Panc1 (cell line): ENCODE measurements around the gene NR2E1. TPM values are rescaled to one million over a fixed set of nuclear protein-coding genes. Genes with fewer than 3 reads are reported as not detected.

ENCODE experiments used
- ATAC-seq: fragments of 200-7000 bp; cut with Tn5 transposase; 2 replicates; pipeline ENCODE4 v1.9.1; 2020; ENCODE audit warnings: mild to moderate bottlenecking, moderate library complexity
- BruUV-seq: library from RNA; stranded (reverse); fragments of 400-500 nt; replicated peaks from 2 replicates; lab custom pipeline; 2021; lab: Mats Ljungman, UMichigan
- CTCF ChIA-PET: fragments of 300-600 bp; sonication (Branson Sonifier 250); formaldehyde crosslinking; loops from one replicate; lab custom pipeline; 2022; ENCODE audit warnings: antibody characterized with exemption; lab: Charles Lee
- POLR2A ChIA-PET: fragments of 300-600 bp; sonication (Branson Sonifier 250); formaldehyde crosslinking; loops from one replicate; lab custom pipeline; 2022; ENCODE audit warnings: antibody characterized with exemption; lab: Charles Lee
- DNase-seq: peaks from one replicate; pipeline ENCODE4 v3.0.0-alpha.2; 2010; ENCODE audit warnings: low read depth, low spot score
- H3K27ac ChIP-seq: 2 replicates; pipeline ENCODE4 v1.5.1; 2011; ENCODE audit warnings: mild to moderate bottlenecking, low read length, inconsistent platforms
- H3K27me3 ChIP-seq: fragments of 200-500 bp; sonication (Bioruptor generic); 2 replicates; pipeline ENCODE4 v1.6.0; 2014; ENCODE audit warnings: low read length, inconsistent platforms; ENCODE audit not compliant: control insufficient read depth, insufficient read depth
- H3K36me3 ChIP-seq: fragments of 200-500 bp; sonication (Bioruptor generic); 2 replicates; pipeline ENCODE4 v1.5.1; 2014; ENCODE audit warnings: inconsistent platforms, mild to moderate bottlenecking, low read length, moderate library complexity; ENCODE audit not compliant: control insufficient read depth, insufficient read depth
- H3K4me1 ChIP-seq: 2 replicates; pipeline ENCODE4 v1.5.1; 2011; ENCODE audit warnings: inconsistent platforms, mild to moderate bottlenecking, low read length, moderate library complexity; ENCODE audit not compliant: control insufficient read depth, insufficient read depth
- H3K4me3 ChIP-seq, 2 experiments: 2 replicates each; pipeline ENCODE4 v1.5.1; 2011 to 2012; ENCODE audit warnings: low read depth in 2 of 2, low read length in 2 of 2, mild to moderate bottlenecking in 2 of 2, inconsistent platforms in 1 of 2, moderate library complexity in 1 of 2
- H3K9me3 ChIP-seq: fragments of 200-500 bp; sonication (Bioruptor generic); 2 replicates; pipeline ENCODE4 v1.5.1; 2014; ENCODE audit warnings: low read depth, mild to moderate bottlenecking, inconsistent platforms, low read length, moderate library complexity; ENCODE audit not compliant: control insufficient read depth, insufficient read depth
- POLR2AphosphoS5 ChIP-seq: IDR thresholded peaks from 2 replicates; pipeline ENCODE4 v1.6.1; 2012; ENCODE audit warnings: mild to moderate bottlenecking, low read depth, low read length, moderate library complexity
- SIN3A ChIP-seq: IDR thresholded peaks from 2 replicates; pipeline ENCODE4 v1.6.1; 2012; ENCODE audit warnings: low read depth, mild to moderate bottlenecking, low read length, moderate library complexity, borderline replicate concordance; ENCODE audit not compliant: insufficient read depth
- TCF7L2 ChIP-seq: IDR thresholded peaks from 2 replicates; pipeline ENCODE4 v1.6.1; 2011; ENCODE audit warnings: mild to moderate bottlenecking, low read depth, low read length, inconsistent platforms
- in situ Hi-C: cut with HindIII; loops from 2 replicates; pipeline ENCODE4 v1.10.0; 2016; ENCODE audit warnings: low sequenced_read_pairs, low pct_unique_long_range_greater_than_20kb
- intact Hi-C: fragments of 100-400 bp; cut with micrococcal nuclease; formaldehyde crosslinking; loops from one replicate; pipeline ENCODE4 v1.10.0; 2022; ENCODE audit not compliant: unreplicated experiment
- total RNA-seq: library from RNA; stranded (reverse); gene quantifications from one replicate; pipeline ENCODE4 v1.2.1, GENCODE V29; 2021; ENCODE audit not compliant: unreplicated experiment
- TF ChIP-seq, protein P1 (sequence below), 2 experiments: IDR thresholded peaks; 2 replicates each; pipeline ENCODE4 v1.6.1; 2011 to 2012; ENCODE audit warnings: low read depth in 2 of 2, control low read depth in 1 of 2, low read length in 1 of 2, mild to moderate bottlenecking in 1 of 2, moderate library complexity in 1 of 2; ENCODE audit not compliant: insufficient read depth in 1 of 2
- TF ChIP-seq, protein P2 (sequence below): fragments of 450-650 bp; IDR thresholded peaks from 2 replicates; pipeline ENCODE4 v1.5.1; 2017; ENCODE audit warnings: mild to moderate bottlenecking

Gene NR2E1
- total RNA-seq, 1 experiment from 2014 or later = 0.13 TPM

DNA sequence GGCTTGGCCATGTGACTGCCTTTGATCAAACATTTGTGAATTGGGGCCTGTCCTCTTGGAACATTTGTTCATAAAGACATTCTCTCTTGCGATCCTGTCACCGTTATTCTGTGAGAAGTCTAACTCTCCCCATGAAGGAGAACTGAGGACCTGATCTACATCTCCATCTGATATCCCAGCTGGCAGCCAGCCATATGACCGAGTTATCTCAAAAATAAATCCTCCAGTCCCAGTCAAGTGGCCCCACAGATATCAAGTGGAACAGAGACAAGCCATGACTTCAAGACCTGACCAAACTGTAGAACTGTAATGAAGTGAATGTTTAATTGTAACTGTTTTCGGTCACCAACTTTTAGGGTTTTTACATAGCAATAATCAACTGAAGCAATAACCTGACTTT is 69.3 kb downstream of the NR2E1 start:
- in situ Hi-C loops (no loop called here), intact Hi-C loops (loop anchor here (10.0 kb wide), 1 partner anchor 120 kb away; no protein-coding TSS in a partner anchor)
- BruUV-seq = no TSS peak
- ChIA-PET POLR2A (no interaction called here), CTCF (no interaction called here)
- TF ChIP-seq POLR2AphosphoS5 (no peak), TCF7L2 (no peak), SIN3A (no peak)
- TF ChIP-seq, protein P1, sequence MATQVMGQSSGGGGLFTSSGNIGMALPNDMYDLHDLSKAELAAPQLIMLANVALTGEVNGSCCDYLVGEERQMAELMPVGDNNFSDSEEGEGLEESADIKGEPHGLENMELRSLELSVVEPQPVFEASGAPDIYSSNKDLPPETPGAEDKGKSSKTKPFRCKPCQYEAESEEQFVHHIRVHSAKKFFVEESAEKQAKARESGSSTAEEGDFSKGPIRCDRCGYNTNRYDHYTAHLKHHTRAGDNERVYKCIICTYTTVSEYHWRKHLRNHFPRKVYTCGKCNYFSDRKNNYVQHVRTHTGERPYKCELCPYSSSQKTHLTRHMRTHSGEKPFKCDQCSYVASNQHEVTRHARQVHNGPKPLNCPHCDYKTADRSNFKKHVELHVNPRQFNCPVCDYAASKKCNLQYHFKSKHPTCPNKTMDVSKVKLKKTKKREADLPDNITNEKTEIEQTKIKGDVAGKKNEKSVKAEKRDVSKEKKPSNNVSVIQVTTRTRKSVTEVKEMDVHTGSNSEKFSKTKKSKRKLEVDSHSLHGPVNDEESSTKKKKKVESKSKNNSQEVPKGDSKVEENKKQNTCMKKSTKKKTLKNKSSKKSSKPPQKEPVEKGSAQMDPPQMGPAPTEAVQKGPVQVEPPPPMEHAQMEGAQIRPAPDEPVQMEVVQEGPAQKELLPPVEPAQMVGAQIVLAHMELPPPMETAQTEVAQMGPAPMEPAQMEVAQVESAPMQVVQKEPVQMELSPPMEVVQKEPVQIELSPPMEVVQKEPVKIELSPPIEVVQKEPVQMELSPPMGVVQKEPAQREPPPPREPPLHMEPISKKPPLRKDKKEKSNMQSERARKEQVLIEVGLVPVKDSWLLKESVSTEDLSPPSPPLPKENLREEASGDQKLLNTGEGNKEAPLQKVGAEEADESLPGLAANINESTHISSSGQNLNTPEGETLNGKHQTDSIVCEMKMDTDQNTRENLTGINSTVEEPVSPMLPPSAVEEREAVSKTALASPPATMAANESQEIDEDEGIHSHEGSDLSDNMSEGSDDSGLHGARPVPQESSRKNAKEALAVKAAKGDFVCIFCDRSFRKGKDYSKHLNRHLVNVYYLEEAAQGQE (IDR thresholded peaks at IDR 0.05; ENCODE audit: insufficient read depth in 1 of 2, low read depth in 2 of 2, low read length in 1 of 2) = no peak
- TF ChIP-seq, protein P2, sequence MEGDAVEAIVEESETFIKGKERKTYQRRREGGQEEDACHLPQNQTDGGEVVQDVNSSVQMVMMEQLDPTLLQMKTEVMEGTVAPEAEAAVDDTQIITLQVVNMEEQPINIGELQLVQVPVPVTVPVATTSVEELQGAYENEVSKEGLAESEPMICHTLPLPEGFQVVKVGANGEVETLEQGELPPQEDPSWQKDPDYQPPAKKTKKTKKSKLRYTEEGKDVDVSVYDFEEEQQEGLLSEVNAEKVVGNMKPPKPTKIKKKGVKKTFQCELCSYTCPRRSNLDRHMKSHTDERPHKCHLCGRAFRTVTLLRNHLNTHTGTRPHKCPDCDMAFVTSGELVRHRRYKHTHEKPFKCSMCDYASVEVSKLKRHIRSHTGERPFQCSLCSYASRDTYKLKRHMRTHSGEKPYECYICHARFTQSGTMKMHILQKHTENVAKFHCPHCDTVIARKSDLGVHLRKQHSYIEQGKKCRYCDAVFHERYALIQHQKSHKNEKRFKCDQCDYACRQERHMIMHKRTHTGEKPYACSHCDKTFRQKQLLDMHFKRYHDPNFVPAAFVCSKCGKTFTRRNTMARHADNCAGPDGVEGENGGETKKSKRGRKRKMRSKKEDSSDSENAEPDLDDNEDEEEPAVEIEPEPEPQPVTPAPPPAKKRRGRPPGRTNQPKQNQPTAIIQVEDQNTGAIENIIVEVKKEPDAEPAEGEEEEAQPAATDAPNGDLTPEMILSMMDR = no peak
- Histone ChIP-seq H3K9me3 (no peaks in the 10 kb centered on the region), H3K4me1 (no peaks in the 10 kb centered on the region), H3K27ac (no peak overlapping the region), H3K4me3 (no peak overlapping the region), H3K27me3 (no peaks in the 10 kb centered on the region), H3K36me3 (no peaks in the 10 kb centered on the region; the same call in 1 of the 2 replicates)
- ATAC-seq = no peak
- no peak for DNase-seq

DNA sequence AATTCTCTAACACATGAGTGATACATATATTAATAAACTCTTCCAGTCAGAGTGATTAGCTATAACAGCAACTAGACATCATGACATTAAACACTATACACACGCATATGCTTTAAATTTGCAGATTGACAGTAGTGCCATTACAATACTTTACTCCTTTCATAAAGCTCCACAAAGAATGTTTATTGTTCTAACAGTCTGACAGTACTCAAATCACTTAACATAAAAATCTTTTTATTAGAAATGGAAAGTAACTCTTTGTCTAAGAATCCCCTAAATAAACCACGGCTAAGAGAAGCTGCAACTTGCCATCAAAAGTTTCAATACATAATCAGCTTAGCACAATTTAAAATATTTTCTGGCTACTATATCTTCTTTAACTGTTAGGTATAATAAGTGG is 71.0 kb downstream of the NR2E1 start:
- DNase-seq (no peak), ATAC-seq (no peak)
- ChIA-PET CTCF (interaction anchor here (0.5 kb wide), 1 partner anchor 49 kb away, joined by 9 read pairs; no protein-coding TSS in a partner anchor), POLR2A (no interaction called here)
- no TSS peak for BruUV-seq
- in situ Hi-C loops (no loop called here), intact Hi-C loops (loop anchor here (10.0 kb wide), 1 partner anchor 122 kb away; no protein-coding TSS in a partner anchor)
- TF ChIP-seq TCF7L2 (no peak), POLR2AphosphoS5 (no peak), SIN3A (no peak)
- TF ChIP-seq, protein P1 (IDR thresholded peaks at IDR 0.05; ENCODE audit: insufficient read depth in 1 of 2, low read depth in 2 of 2, low read length in 1 of 2) = no peak
- TF ChIP-seq, protein P2 = no peak
- H3K9me3 ChIP-seq = no peaks in the 10 kb centered on the region
- no peak overlapping the region for H3K4me3 ChIP-seq
- no peak overlapping the region for H3K27ac ChIP-seq
- H3K27me3 ChIP-seq = no peaks in the 10 kb centered on the region
- H3K4me1 ChIP-seq = no peaks in the 10 kb centered on the region
- no peaks in the 10 kb centered on the region; the same call in 1 of the 2 replicates for H3K36me3 ChIP-seq
